IPS-18c (cell line): ENCODE measurements around the gene FAM187B.
"Not testable (repeated sequence)": the region's sequence is repeated elsewhere in the genome, so short reads cannot be mapped to it uniquely, and the experiment has no call there.

Source experiments
- H3K4me3 ChIP-seq: 2 replicates; pipeline ENCODE4 v1.7.0; 2013; ENCODE audit warnings: low read depth, mild to moderate bottlenecking, low read length, moderate library complexity; ENCODE audit not compliant: insufficient read depth
- H3K9me3 ChIP-seq: one replicate; pipeline ENCODE4 v1.6.1; 2013; ENCODE audit warnings: mild to moderate bottlenecking, low read length, moderate library complexity; ENCODE audit not compliant: control insufficient read depth, insufficient read depth

FAM187B gene

DNA sequence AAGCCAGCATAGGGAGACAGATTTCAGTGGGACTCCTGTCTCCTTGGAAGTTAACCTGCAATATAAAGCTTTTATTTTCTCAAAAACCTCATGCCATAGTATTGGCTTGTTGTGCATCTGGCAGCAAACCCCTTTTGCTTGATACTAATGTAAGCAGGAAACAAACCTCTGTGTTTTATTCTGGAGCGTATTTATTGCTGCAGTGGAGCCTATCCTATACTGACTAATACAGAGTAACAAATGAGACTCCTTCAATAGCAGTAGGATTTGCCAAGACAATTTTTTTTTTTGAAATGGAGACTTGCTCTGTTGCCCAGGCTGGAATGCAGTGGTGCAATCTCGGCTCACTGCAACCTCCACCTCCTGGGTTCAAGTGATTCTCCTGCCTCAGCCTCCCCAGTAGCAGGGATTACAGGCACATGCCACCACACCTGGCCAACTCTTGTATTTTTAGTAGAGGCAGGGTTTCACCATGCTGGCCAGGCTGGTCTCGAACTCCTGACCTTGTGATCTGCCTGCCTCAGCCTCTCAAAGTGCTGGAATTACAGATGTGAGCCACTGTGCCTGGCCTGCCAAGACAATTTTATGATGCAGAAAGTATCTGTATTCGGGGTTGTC is 7.5 kb downstream of the FAM187B start:
- not testable (repeated sequence) for H3K9me3 ChIP-seq, H3K4me3 ChIP-seq

DNA sequence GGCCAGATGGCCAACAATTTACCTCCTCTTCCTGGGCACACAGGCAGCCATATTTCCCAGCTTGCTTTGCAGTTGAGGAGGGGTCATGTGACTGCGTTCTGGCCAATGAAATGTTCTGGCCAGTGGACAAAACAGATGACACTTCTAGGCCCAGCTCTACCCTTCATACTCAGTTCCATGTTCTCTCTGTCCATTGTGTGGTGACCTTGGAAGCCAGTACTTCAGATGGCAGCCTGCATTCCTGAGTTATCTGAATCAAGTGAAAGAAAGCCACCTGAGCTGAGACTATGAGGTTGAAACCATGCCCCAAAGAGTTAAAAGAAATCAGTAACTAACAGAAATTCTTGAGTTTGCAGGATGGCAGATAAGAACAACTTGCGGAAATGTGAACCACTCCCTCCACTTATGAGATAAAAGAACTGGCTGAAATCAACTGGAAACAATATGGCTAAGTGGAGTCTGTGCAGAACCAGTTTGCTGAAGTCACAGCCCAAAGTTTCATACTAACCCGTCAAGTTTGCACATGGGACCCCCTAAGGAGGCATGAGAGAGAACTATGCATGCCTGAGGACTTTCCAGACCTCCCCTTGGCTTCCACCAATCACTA is 8.1 kb downstream of the FAM187B start:
- peaks cover 3% of the 10 kb centered on the region for H3K9me3 ChIP-seq
- H3K4me3 ChIP-seq, result no peak overlapping the region

DNA sequence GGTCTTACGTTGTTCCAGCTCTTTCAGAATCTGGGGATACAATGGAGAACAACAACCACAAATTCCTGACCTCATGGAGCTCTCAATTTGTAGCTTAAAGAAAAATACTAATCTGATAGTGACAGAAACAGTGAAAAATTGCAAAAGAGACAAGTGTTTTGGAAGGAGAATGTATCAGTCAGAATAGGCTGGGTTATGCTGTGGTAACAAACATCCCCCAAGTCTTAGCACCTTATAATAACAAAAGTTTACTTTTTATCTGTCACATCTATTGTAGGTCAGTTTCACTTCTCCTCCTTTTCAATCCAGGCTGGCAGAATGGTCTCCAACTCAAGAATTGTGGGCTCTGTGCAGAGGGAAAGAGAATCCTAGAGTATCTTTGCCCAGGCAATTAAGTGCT is 9.5 kb downstream of the FAM187B start:
- Histone ChIP-seq H3K4me3 (no peak overlapping the region), H3K9me3 (peaks cover 3% of the 10 kb centered on the region)

DNA sequence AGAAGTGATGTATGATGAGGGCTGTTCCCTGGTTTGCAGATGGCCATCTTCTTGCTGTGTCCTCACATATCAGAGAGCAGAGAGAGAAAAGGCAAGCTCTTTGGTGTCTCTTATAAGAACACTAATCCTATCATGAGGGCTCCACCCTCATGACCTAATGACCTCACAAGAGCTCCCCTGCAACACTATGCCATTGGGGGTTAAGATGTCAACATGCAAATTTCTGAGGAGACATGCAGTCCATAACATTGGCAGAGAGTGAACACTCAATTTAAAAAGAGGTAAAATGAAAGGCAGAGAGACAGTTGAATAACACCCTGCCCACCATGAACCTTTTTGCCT is 10.9 kb downstream of the FAM187B start:
- H3K4me3 ChIP-seq, result no peak overlapping the region
- H3K9me3 ChIP-seq, result peaks cover 3% of the 10 kb centered on the region

DNA sequence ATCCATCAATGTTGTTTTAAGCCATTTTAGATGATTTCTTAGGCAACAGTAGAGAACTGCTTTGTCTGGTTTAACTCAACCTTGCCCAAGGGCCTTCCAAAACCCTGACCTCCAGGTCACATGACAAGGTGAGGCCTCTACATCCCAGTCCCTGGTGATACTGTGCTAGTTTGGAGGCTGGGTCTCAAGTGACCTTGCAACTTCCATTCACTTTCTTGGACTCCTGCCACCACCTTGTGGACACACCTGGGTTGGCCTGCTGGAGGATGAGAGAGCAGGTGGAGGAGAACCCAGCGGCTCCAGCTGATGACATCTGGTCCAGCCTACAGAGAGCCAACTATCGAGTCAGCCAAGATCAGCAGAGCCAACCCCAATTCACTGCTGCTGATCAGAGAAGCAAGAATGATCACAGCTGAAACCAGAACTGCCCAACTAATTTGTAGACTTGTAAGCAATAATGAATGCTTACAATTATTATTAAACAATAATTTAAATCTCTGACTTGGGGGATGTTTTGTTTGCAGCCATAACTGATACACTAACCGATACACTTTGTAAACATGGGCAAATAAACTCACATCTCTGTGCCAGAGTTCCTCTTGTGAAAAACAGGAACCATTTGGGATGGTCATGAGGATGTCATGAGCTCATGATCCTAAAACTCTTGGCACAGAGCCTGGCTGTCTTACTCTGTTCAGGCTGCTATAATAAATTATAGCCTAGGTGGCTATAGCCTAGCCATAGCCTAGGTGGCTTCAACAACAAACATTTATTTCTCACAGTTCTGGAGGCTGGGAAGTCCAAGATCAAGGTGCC is 11.5 kb downstream of the FAM187B start:
- Histone ChIP-seq H3K9me3 (peaks cover 3% of the 10 kb centered on the region), H3K4me3 (no peak overlapping the region)

DNA sequence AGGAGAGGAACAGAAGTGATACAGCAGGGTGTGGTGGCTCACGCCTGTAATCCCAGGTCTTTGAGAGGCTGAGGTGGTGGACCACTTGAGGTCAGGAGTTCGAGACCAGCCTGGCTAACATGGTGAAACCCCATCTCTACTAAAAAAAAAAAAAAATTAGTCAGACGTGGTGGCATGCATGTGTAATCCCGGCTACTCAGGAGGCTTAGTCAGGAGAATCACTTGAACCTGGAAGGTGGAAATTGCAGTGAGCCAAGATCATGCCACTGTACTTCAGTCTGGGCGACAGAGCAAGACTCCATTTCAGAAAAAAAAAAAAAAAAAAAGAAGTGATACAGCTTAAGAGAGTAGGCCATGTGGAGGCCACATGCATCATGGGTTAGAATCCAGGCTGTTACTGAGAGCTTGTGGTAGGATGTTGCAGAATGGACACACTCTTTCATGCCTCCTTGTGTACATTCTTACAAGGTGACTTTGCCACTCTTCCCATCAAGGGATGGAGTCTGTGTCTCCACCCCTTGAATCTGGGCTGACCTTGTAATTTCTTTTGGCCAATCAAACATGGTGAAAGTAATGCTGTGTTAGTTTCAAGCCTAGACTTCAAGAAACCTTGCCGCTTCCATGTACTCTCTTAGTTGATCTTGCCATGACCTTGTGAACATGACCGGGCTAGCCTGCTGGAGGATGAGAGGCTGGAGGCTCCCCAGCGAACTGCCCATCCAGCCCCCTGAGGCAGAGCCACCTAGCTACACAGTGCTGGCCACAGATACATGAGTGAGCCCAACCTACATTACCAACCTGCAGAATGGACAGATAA is 12.3 kb downstream of the FAM187B start:
- Histone ChIP-seq H3K9me3 (peaks cover 3% of the 10 kb centered on the region), H3K4me3 (no peak overlapping the region)

DNA sequence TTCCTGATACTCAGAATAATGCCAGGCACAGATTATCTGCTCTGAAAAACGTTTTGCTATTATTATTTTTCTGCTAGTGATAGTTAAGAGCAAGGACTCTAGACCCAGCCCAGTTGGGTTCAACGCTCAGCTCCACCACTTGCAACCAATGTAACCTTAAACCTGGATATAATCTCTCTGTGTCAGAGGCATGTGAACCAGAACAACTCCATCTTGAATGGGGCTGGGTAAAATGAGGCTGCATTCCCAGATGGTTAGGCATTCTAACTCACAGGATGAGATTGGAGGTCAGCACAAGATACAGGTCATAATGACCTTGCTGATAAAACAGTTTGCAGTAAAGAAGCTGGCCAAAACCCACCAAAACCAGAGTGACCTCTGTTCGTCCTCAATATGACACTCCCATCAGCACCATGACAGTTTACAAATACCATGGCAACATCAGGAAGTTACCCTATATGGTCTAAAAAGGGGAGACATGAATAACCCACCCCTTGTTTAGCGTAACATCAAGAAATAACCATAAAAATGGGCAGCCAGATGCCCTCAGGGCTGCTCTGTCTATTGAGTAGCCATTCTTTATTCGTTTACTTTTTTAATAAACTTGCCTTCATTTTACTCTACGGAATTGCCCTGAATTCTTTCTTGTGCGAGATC is 13.6 kb downstream of the FAM187B start:
- Histone ChIP-seq H3K4me3 (no peak overlapping the region), H3K9me3 (peaks cover 3% of the 10 kb centered on the region)

DNA sequence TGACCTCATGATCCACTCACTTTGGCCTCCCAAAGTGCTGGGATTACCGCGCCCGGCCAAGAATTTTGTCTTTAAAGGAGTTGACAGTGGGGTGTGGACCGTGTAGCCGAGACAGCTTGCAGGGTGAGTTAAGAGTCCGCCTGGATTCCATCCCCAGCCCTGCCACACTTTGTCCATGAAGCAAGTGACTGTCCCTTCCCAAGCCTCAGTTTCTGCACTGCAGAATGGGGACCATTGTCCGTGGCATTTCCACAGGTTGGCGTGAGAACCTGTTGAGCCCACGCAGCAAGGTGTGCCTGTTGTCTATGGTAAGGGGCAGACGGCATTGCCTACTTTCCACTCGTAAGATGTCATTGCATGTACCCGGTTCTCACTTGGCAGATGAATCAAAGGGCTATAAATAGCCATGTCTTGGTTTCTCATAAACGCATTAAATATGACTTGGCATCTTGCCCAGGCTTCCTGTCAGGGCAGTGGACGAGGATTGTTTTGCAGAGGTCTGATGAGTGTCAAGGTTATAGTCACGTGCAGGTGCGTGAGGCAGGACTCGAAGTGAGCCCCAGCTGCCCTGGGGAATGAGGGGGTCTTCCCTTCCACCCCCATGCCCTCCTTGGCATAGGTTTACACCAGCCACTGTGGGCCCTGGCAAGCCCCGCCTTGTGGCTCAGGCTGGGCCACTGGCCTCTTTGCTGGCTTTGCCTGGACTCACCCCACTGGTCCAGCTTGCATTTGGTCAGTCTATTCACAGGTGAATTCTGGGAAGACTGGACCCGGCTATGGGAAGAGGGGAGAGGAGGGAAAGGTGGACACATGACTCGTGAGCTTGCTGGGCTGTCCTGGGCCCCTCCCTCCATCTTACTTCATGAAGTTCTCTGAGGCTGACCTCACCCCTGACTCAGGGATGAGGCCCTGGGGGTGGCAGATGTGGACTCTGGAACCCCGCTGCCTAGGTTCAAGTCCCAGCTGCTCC is 14.6 kb downstream of the FAM187B start:
- Histone ChIP-seq H3K9me3 (peaks cover 3% of the 10 kb centered on the region), H3K4me3 (no peak overlapping the region)

DNA sequence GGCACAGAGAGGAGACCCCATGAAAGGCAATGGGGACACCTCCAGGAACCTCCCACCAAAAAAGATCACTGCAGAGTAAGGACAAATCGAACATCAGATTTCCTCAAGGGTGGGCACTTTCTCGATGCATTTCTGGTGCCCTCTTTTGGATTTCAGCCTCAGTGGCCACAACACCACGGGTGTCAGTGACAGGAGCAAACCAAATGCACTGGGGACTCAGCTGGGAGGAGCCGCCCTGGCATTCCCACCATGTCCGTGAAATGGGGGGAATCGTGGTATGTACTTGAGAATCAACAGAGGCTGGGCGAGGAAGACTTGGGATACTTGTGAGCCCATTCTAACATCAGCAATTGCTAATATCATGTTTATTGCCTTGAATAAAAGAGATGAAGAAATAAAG is 16.3 kb downstream of the FAM187B start:
- H3K4me3 ChIP-seq, result no peak overlapping the region

DNA sequence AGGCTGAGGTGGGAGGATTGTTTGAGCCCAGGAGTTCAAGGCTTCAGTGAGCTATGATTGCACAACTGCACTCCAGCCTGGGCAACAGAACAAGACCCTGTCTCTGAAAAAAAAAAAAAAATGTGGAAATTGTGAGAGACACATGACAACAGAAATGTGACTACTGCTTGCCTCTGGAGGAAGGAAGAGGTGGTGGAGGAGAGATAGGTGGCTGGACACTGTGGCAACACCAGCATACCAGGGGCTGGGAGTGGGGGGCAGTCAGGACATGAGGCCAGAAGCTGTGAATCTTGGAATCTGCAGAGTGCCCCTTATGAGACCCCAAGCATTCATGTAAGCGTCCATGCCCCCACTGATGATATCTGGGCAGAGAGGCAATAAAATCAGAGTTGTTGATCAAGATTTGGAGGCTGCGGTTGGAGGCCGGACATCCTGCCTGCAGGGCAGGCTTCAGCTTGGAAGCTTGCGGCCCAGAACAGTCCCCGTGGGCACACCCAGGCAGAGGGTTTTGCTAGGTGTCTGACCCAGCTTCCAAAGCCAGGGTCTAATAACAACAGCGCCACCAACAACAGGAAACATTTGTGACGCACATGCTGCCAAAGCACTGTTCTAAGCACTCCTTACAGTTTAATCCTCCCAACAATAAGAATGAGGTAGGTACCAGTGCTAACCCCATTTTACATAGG is 16.9 kb downstream of the FAM187B start:
- Histone ChIP-seq H3K9me3 (no peaks in the 10 kb centered on the region), H3K4me3 (no peak overlapping the region)

More for the DNA sequence above, 16.3 kb downstream of the FAM187B start:
- H3K9me3 ChIP-seq, result no peaks in the 10 kb centered on the region

DNA sequence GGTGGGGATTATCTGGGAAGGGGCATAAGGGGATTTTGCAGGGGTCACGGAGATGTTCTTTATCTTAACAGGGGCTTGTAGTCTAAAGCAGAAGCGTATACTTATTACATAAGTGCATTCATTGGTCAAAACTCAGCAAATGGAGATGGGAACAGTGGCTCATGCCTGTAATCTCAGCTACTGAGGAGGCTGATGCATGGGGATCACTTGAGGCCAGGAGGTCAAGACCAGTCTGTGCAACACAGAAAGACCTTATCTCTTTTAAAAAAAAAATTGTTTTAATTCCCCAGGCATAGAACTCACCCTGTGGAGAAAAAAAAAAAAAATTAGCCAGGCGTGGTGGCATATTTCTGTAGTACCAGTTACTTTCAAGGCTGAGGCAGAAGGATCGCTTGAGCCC is 18.9 kb downstream of the FAM187B start:
- H3K4me3 ChIP-seq, result no peak overlapping the region
- no peaks in the 10 kb centered on the region for H3K9me3 ChIP-seq

DNA sequence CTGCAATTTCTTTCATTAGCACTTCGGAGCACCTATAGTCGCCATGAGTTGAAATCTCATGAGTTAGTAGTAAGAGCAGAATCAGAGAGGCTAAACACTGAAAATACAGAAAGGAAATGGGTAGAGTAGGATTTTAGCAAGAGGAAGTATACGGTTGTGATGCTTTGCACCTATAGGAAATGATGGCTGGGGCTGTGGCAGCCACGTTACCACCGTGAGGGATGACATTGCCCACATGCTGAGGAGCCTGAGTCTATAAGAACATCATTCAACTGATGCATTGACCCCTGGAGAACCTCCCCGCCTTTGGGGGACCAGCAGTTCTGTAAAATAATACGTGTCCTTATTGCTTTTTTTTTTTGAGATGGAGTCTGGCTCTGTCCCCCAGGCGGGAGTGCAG is 20.4 kb downstream of the FAM187B start:
- Histone ChIP-seq H3K9me3 (no peaks in the 10 kb centered on the region), H3K4me3 (no peak overlapping the region)

DNA sequence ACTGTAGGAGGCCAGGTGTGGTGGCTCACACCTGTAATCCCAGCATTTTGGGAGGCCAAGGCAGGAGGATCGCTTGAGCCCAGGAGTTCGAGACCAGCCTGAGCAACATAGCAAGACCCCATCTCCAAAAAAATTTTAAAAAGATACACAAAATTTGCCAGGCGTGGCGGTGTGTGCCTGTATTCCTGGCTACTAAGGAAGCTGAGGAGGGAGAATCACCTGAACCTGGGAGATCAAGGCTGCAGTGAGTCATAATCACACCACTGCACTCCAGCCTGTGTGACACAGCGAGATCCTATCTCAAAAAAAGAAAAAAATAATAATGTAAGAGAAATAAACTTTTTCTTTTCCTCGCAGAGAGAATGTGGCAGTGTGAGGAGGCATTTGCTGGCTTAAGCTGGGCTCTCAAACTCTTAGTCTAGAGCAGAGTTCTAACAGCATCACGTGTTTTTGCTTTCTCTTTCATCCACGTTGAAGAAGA is 21.1 kb downstream of the FAM187B start:
- Histone ChIP-seq H3K9me3 (no peaks in the 10 kb centered on the region), H3K4me3 (no peak overlapping the region)

DNA sequence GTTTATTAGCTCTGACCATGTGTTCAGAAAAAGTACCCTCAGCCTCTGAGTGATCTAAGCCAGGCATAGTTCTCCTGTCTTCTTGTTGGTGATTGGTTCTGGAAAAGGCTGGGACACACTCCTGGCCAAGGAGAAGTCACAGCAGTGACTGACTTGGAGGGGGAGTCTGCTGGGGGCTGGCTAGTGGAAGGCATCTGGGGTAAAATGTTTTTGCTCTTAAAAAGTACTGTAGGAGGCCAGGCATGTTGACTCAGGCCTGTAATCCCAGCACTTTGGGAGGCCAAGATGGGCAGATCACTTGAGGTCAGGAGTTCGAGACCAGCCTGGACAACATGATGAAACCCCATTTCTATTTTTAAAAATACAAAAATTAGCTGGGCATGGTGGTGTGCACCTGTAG is 21.7 kb downstream of the FAM187B start:
- no peak overlapping the region for H3K4me3 ChIP-seq

DNA sequence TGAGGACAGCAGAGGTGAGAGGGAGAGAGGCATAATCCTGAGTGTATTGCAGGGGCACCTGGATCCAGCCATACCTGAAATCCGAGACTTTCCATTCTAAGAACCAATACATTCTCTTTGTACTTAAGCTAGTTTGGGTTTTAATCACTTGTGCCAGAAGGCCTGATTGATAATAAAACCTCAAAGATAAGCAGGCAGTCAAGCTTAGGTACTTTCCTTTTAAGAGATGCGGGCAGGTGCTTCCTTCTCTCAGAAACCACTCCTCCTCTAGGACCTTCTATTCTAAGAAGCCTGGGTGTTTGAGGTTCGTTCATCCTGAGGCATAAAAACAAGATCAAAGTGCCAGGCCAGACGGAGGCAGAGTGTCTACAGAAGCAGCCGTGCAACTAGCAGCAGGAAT is 22.2 kb downstream of the FAM187B start:
- Histone ChIP-seq H3K4me3 (no peak overlapping the region), H3K9me3 (no peaks in the 10 kb centered on the region)

More for the DNA sequence above, 21.7 kb downstream of the FAM187B start:
- no peaks in the 10 kb centered on the region for H3K9me3 ChIP-seq
